Esophagus squamous epithelium (tissue), 5 donors: ENCODE data around the gene FLNB. TPM values are rescaled to one million over a fixed set of nuclear protein-coding genes. Genes with fewer than 3 reads are reported as not detected.

Experiments
- DNase-seq: peaks from one replicate; lab custom pipeline; 2025; lab: John Stamatoyannopoulos, UW
- H3K27ac ChIP-seq, 4 donors: fragments of 200-600 bp; sonication (generic); one replicate each; pipeline ENCODE4 v1.5.1; 2016 to 2019; ENCODE audit warnings: mild to moderate bottlenecking in 1 of 4
- H3K27me3 ChIP-seq, 4 donors: fragments of 200-600 bp; sonication (generic); 1 replicate in 3 of 4; 2 replicates in 1 of 4; pipeline versions ENCODE4 v1.5.1 to v1.6.0; 2017 to 2021; ENCODE audit warnings: antibody characterized with exemption in 1 of 4
- H3K36me3 ChIP-seq, 3 donors: fragments of 200-600 bp; sonication (generic); one replicate each; pipeline ENCODE4 v1.5.1; 2016 to 2019
- H3K4me1 ChIP-seq, 3 donors: fragments of 200-600 bp; sonication (generic); one replicate each; pipeline ENCODE4 v1.5.1; 2017 to 2019
- H3K4me3 ChIP-seq, 4 donors: fragments of 200-600 bp; sonication (generic); 1 replicate in 3 of 4; 2 replicates in 1 of 4; pipeline ENCODE4 v1.5.1; 2016 to 2019; ENCODE audit warnings: mild to moderate bottlenecking in 2 of 4, moderate library complexity in 1 of 4
- H3K9me3 ChIP-seq, 3 donors: fragments of 200-600 bp; sonication (generic); one replicate each; pipeline ENCODE4 v1.5.1; 2016 to 2019
- CTCF ChIP-seq, 6 experiments: fragments of 450-650 bp in 4 of 6; fragments of 200-600 bp in 2 of 6; sonication (generic) in 2 of 6; IDR thresholded peaks; one replicate each; pipeline ENCODE4 v1.5.1; 2016 to 2019; ENCODE audit warnings: antibody characterized with exemption in 6 of 6, mild to moderate bottlenecking in 4 of 6, moderate library complexity in 4 of 6
- POLR2A ChIP-seq, 4 donors: fragments of 450-650 bp; IDR thresholded peaks; one replicate each; pipeline ENCODE4 v1.6.1; 2017; ENCODE audit warnings: antibody characterized with exemption in 4 of 4, mild to moderate bottlenecking in 4 of 4, moderate library complexity in 3 of 4
- WGBS, 2 donors: methylation state at CpG; one replicate each; pipeline ENCODE4 v1.1.5; 2018; 5-methylcytosine and 5-hydroxymethylcytosine counted together
- intact Hi-C: fragments of 100-400 bp; cut with DNase I; formaldehyde crosslinking; loops from one replicate; pipeline ENCODE4 v1.15.0; 2022
- total RNA-seq, 4 donors: library from RNA; depleted of rRNA; stranded (reverse); fragments of >200 nt; gene quantifications; one replicate each; pipeline ENCODE4 v1.1.0, GENCODE V29; 2016
- donor health status: DM: yes; HTN: yes; CAD: no.

The FLNB gene
- total RNA-seq, 4 donors from 2014 or later: 65.4 to 77.0 (median 71.5) TPM

- no peak overlapping the region for H3K27ac ChIP-seq
- no peaks in the 10 kb centered on the region for H3K4me1 ChIP-seq
- H3K36me3 ChIP-seq: peaks cover 0 to 46% (median 8%) of the 10 kb centered on the region in 3 donors
- H3K9me3 ChIP-seq: no peaks in the 10 kb centered on the region
- DNase-seq: no peak
- no peaks in the 10 kb centered on the region for H3K27me3 ChIP-seq
- intact Hi-C loops: no loop called here
- H3K4me3 ChIP-seq: no peak overlapping the region
- TF ChIP-seq CTCF (IDR thresholded peaks at IDR 0.05) (no peak), POLR2A (IDR thresholded peaks at IDR 0.05) (no peak)
- 83% methylated on average over 8 of the region's 8 CpGs for WGBS, 2 donors
Measured at GRCh38 chr3:58093574-58094195, 85.5 kb downstream of the FLNB start.

GRCh38 chr3:58094657-58095056, 86.4 kb downstream of the FLNB start:
- no peak for DNase-seq
- Histone ChIP-seq H3K4me3 (no peak overlapping the region), H3K27ac (no peak overlapping the region), H3K27me3 (no peaks in the 10 kb centered on the region), H3K4me1 (peaks cover 0 to 7% (median 0%) of the 10 kb centered on the region in 3 donors), H3K9me3 (no peaks in the 10 kb centered on the region), H3K36me3 (peaks cover 0 to 52% (median 9%) of the 10 kb centered on the region in 3 donors)
- intact Hi-C loops: no loop called here
- TF ChIP-seq POLR2A (IDR thresholded peaks at IDR 0.05) (no peak), CTCF (IDR thresholded peaks at IDR 0.05) (no peak)
- WGBS, 2 donors: 85 to 90% methylated on average over 5 to 7 of the region's 8 CpGs

GRCh38 chr3:58095603-58096138, 87.4 kb downstream of the FLNB start:
- DNase-seq: no peak
- peaks cover 0 to 7% (median 0%) of the 10 kb centered on the region in 3 donors for H3K4me1 ChIP-seq
- H3K27ac ChIP-seq: peak overlapping the region in 1 of 4 donors; percentile 17
- TF ChIP-seq CTCF (IDR thresholded peaks at IDR 0.05): no peak
- peaks cover 0 to 63% (median 9%) of the 10 kb centered on the region in 3 donors for H3K36me3 ChIP-seq
- 66 to 83% methylated on average over 3 to 6 of the region's 6 CpGs for WGBS, 2 donors
- no peak overlapping the region for H3K4me3 ChIP-seq
- no peaks in the 10 kb centered on the region for H3K9me3 ChIP-seq
- no peaks in the 10 kb centered on the region for H3K27me3 ChIP-seq
- intact Hi-C loops: no loop called here

GRCh38 chr3:58098531-58098930, 90.3 kb downstream of the FLNB start:
- intact Hi-C loops: no loop called here
- DNase-seq: no peak
- WGBS, 2 donors: 87 to 96% methylated on average over 3 to 7 of the region's 8 CpGs
- peaks cover 4 to 28% (median 5%) of the 10 kb centered on the region in 3 donors for H3K4me1 ChIP-seq
- no peak overlapping the region for H3K4me3 ChIP-seq
- H3K27ac ChIP-seq: no peak overlapping the region
- H3K9me3 ChIP-seq: no peaks in the 10 kb centered on the region
- H3K27me3 ChIP-seq: no peaks in the 10 kb centered on the region
- TF ChIP-seq CTCF (IDR thresholded peaks at IDR 0.05) (no peak), POLR2A (IDR thresholded peaks at IDR 0.05) (no peak)
- peaks cover 0 to 89% (median 9%) of the 10 kb centered on the region in 3 donors for H3K36me3 ChIP-seq

- Histone ChIP-seq H3K9me3 (no peaks in the 10 kb centered on the region), H3K4me1 (peaks cover 11 to 42% (median 18%) of the 10 kb centered on the region in 3 donors), H3K4me3 (no peak overlapping the region), H3K27ac (peak overlapping the region in 3 of 4 donors; percentile 24 to 31 (median 25)), H3K27me3 (no peaks in the 10 kb centered on the region), H3K36me3 (peaks cover 0 to 91% (median 9%) of the 10 kb centered on the region in 3 donors)
- no peak for DNase-seq
- intact Hi-C loops: no loop called here
- TF ChIP-seq POLR2A (IDR thresholded peaks at IDR 0.05): no peak
- TF ChIP-seq CTCF (IDR thresholded peaks at IDR 0.05): no peak
- WGBS, 2 donors: 70 to 71% methylated on average over 2 of the region's 2 CpGs
Measured at GRCh38 chr3:58099865-58100264, 91.6 kb downstream of the FLNB start.
